Measurements from ENCODE around the gene IQSEC1. TPM values are rescaled to one million over a fixed set of nuclear protein-coding genes. Genes with fewer than 3 reads are reported as not detected.

The IQSEC1 gene
- total and polyA plus RNA-seq, 10 of the 15 experiments (the other 5 are each of a cell fraction or from before 2014, with no cell fraction given): 0.92 to 55.2 (median 8.5) TPM

GRCh38 chr3:12954891-12955650 is 118.2 kb downstream of the IQSEC1 start:
- intact Hi-C loops (cut with micrococcal nuclease; ENCODE audit: unreplicated experiment): no loop called here
- Histone ChIP-seq H4K20me1 (ENCODE audit: control insufficient read depth, insufficient read depth) (peaks cover 16% of the 10 kb centered on the region), H2AFZ (ENCODE audit: control insufficient read depth, low read depth, low read length) (no peak overlapping the region), H3K79me2 (ENCODE audit: control insufficient read depth, insufficient read depth, low read length) (peaks cover 52% of the 10 kb centered on the region), H3K4me2 (ENCODE audit: control insufficient read depth, insufficient read depth) (peak overlapping the region; percentile 42; the same call in 1 of the 2 replicates), H3K4me1 (ENCODE audit: control insufficient read depth, insufficient read depth, low read length) (peaks cover 26% of the 10 kb centered on the region), H3K9me3 (replicated peaks; ENCODE audit: control insufficient read depth, insufficient read depth, low read length) (no peaks in the 10 kb centered on the region), H3K36me3 (ENCODE audit: control insufficient read depth in 2 of 2, insufficient read depth in 2 of 2, low read length in 1 of 2) (peaks cover 0 to 1% of the 10 kb centered on the region in 2 experiments; a peak in 2 of 4 replicates), H3K4me3 (no peak overlapping the region), H3K27ac (ENCODE audit: control insufficient read depth, insufficient read depth) (no peak overlapping the region), H3K9ac (ENCODE audit: control insufficient read depth, insufficient read depth, low read length) (peak overlapping the region; percentile 12), H3K27me3 (replicated peaks in 1 of 2; ENCODE audit: control insufficient read depth in 2 of 2, insufficient read depth in 2 of 2, low read length in 1 of 2) (no peaks in the 10 kb centered on the region)
- no peak for DNase-seq (ENCODE audit: low read depth, low spot score)
- peak; percentile 70 for ATAC-seq
- no peak for FAIRE-seq
- ChIA-PET RAD21 (ENCODE audit: unreplicated experiment) (interaction anchor here (1.2 kb wide), 1 partner anchor 27 kb away, joined by 3 read pairs; no protein-coding TSS in a partner anchor), SMC1A (ENCODE audit: uncharacterized antibody, unreplicated experiment) (interaction anchor here (0.8 kb wide), 1 partner anchor 56 kb away, joined by 3 read pairs; no protein-coding TSS in a partner anchor), POLR2A (no interaction called here), CTCF (interaction anchor here (1.1 to 1.3 kb wide), 2 partner anchors 40 to 113 kb away, joined by 3 to 5 read pairs; no protein-coding TSS in a partner anchor)
- no peak for TF ChIP-seq TBL1XR1 (IDR thresholded peaks at IDR 0.05; ENCODE audit: low read depth, low read length)
- TF ChIP-seq, protein P1, sequence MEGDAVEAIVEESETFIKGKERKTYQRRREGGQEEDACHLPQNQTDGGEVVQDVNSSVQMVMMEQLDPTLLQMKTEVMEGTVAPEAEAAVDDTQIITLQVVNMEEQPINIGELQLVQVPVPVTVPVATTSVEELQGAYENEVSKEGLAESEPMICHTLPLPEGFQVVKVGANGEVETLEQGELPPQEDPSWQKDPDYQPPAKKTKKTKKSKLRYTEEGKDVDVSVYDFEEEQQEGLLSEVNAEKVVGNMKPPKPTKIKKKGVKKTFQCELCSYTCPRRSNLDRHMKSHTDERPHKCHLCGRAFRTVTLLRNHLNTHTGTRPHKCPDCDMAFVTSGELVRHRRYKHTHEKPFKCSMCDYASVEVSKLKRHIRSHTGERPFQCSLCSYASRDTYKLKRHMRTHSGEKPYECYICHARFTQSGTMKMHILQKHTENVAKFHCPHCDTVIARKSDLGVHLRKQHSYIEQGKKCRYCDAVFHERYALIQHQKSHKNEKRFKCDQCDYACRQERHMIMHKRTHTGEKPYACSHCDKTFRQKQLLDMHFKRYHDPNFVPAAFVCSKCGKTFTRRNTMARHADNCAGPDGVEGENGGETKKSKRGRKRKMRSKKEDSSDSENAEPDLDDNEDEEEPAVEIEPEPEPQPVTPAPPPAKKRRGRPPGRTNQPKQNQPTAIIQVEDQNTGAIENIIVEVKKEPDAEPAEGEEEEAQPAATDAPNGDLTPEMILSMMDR (IDR thresholded peaks at IDR 0.05 in 2 of 3, conservative IDR thresholded peaks at IDR 0.05 in 1 of 3; ENCODE audit: control insufficient read depth in 2 of 3, extremely low read depth in 1 of 3, insufficient read depth in 1 of 3, low read depth in 3 of 3, low read length in 3 of 3): 0 out of 6 replicates have a peak, but pooled peaks of 1 of the 3 experiments have one; percentile 4
- TF ChIP-seq, protein P2, sequence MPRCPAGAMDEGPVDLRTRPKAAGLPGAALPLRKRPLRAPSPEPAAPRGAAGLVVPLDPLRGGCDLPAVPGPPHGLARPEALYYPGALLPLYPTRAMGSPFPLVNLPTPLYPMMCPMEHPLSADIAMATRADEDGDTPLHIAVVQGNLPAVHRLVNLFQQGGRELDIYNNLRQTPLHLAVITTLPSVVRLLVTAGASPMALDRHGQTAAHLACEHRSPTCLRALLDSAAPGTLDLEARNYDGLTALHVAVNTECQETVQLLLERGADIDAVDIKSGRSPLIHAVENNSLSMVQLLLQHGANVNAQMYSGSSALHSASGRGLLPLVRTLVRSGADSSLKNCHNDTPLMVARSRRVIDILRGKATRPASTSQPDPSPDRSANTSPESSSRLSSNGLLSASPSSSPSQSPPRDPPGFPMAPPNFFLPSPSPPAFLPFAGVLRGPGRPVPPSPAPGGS (IDR thresholded peaks at IDR 0.05; ENCODE audit: borderline replicate concordance, insufficient read depth, low read depth, low read length, poor library complexity, severe bottlenecking): no peak
- no peak for TF ChIP-seq SIN3A (IDR thresholded peaks at IDR 0.05; ENCODE audit: low read depth, low read length)
- in situ Hi-C loops (cut with MboI): no loop called here
- 45% methylated on average over 14 of the region's 14 CpGs for WGBS (ENCODE audit: insufficient coverage, insufficient replicate concordance, low lambda C conversion rate, missing lambda C conversion rate)
- no TSS peak for BruUV-seq (replicated peaks)

Measured in GM12878 (cell line).